ENCODE results near the gene TNFAIP8. TPM values are rescaled to one million over a fixed set of nuclear protein-coding genes. Genes with fewer than 3 reads are reported as not detected.

Gene TNFAIP8
- total RNA-seq, 1 donor from 2014 or later: 18.8 TPM

Small RNA genes lying within 50 kb of the gene (small RNA-seq; reads per million reads assigned to genes)
- gene RN7SL174P (not detected), gene RNA5SP190 (0.09 reads per million)

Other genes with a start within 250 kb of the TNFAIP8 start
- gene HSD17B4, start 96.5 kb downstream of the TNFAIP8 start, total RNA-seq: 142 TPM

Data from skeletal muscle tissue (tissue), 2 donors.